Activated CD4-positive, alpha-beta memory T cell treated with anti-CD3 and anti-CD28 coated beads, Interleukin-2, amount 10 ng/mL, durations not matched to agents 7 days and 5 days (primary cell): ENCODE results near the gene RAPGEF3. TPM values are rescaled to one million over a fixed set of nuclear protein-coding genes. Genes with fewer than 3 reads are reported as not detected.

Experiments
- CTCF ChIA-PET: fragments of 350-600 bp; sonication (Branson Sonifier 250); formaldehyde crosslinking; loops from one replicate; lab custom pipeline; 2021; ENCODE audit warnings: antibody characterized with exemption, inconsistent platforms; lab: Charles Lee
- POLR2A ChIA-PET: fragments of 350-600 bp; sonication (Branson Sonifier 250); formaldehyde crosslinking; loops from one replicate; lab custom pipeline; 2021; ENCODE audit warnings: antibody characterized with exemption; lab: Charles Lee
- DNase-seq: peaks from one replicate; pipeline ENCODE4 v3.0.0-alpha.2; 2020
- H3K27ac Mint-ChIP-seq: one replicate; pipeline ENCODE4 v1.8.0; 2021; ENCODE audit warnings: mild to moderate bottlenecking, mixed read lengths
- H3K27me3 Mint-ChIP-seq: one replicate; pipeline ENCODE4 v1.8.0; 2021; ENCODE audit warnings: mixed read lengths
- H3K36me3 Mint-ChIP-seq: one replicate; pipeline ENCODE4 v1.8.0; 2021; ENCODE audit warnings: low read depth, mixed read lengths
- H3K4me1 Mint-ChIP-seq: one replicate; pipeline ENCODE4 v1.8.0; 2021; ENCODE audit warnings: mixed read lengths
- H3K4me3 Mint-ChIP-seq: one replicate; pipeline ENCODE4 v1.8.0; 2021; ENCODE audit warnings: mild to moderate bottlenecking, mixed read lengths
- H3K9me3 Mint-ChIP-seq: one replicate; pipeline ENCODE4 v1.8.0; 2021; ENCODE audit warnings: mixed read lengths
- total RNA-seq, 2 experiments: library from RNA; stranded (reverse); gene quantifications; one replicate each; pipeline ENCODE4 v1.2.3, GENCODE V29; 2021

RAPGEF3 gene
- total RNA-seq, 2 experiments from 2014 or later, result 1.4 to 1.6 TPM

DNA sequence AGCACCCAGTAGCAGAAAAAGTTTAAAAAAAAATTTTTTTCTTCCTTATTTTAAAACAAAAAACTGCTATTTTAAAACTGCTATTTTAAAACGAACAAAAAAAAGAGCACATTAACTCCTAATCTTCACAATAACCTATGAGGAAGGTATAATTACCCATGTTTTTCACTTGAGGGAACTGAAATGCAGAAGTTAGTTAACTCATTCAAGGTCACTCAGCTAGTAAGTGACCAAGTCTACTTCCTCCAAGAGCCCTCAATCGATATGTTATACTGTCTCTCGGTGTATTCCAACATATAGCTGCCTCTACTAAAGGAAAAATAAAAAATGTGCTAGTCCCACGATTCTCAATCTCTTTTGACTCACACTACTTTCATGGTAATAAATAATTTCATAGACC, 60.6 kb downstream of the RAPGEF3 start:
- POLR2A ChIA-PET, result interaction anchor here (0.6 kb wide), 1 partner anchor 8 kb away, joined by 4 read pairs; no protein-coding TSS in a partner anchor
- Mint-ChIP-seq H3K9me3 (no peaks in the 10 kb centered on the region), H3K36me3 (peaks cover 42% of the 10 kb centered on the region)

DNA sequence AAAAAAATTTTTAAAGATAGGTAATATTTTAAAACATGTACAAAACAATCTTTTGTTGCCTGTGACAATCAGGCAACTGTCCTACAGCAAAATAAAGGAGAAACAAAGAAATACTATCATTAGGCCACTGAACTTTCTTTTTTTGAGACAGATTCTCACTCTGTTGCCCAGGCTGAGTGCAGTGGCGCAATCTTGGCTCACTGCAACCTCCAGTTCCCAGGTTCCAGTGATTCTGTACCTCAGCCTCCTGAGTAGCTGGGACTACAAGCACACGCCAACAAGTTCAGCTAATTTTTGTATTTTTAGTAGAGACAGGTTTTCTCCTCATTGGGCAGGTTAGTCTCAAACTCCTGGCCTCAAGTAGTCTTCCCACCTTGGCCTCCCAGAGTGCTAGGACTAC, 69.5 kb downstream of the RAPGEF3 start:
- peaks cover 35% of the 10 kb centered on the region for H3K36me3 Mint-ChIP-seq
- ChIA-PET CTCF (interaction anchor here (1.1 kb wide), 1 partner anchor 54 kb away, joined by 3 read pairs; no protein-coding TSS in a partner anchor), POLR2A (interaction anchor here (1.6 kb wide), 1 partner anchor 24 kb away, joined by 3 read pairs; no protein-coding TSS in a partner anchor)
- no peak for DNase-seq
- H3K9me3 Mint-ChIP-seq, result no peaks in the 10 kb centered on the region
- no peak overlapping the region for H3K27ac Mint-ChIP-seq
- H3K4me3 Mint-ChIP-seq, result no peak overlapping the region
- H3K4me1 Mint-ChIP-seq, result no peaks in the 10 kb centered on the region
- H3K27me3 Mint-ChIP-seq, result no peaks in the 10 kb centered on the region

More for the DNA sequence above, 60.6 kb downstream of the RAPGEF3 start:
- H3K4me3 Mint-ChIP-seq, result no peak overlapping the region
- no peaks in the 10 kb centered on the region for H3K27me3 Mint-ChIP-seq
- CTCF ChIA-PET, result no interaction called here
- peaks cover 7% of the 10 kb centered on the region for H3K4me1 Mint-ChIP-seq
- no peak for DNase-seq
- no peak overlapping the region for H3K27ac Mint-ChIP-seq

- ChIA-PET POLR2A (no interaction called here), CTCF (interaction anchor here (1.1 to 2.9 kb wide), 7 partner anchors 8 to 655 kb away, joined by 3 to 29 read pairs (median 5); partner anchors contain the start of gene RPAP3)
- H3K27ac Mint-ChIP-seq, result no peak overlapping the region
- DNase-seq, result no peak
- H3K9me3 Mint-ChIP-seq, result no peaks in the 10 kb centered on the region
- H3K4me1 Mint-ChIP-seq, result no peaks in the 10 kb centered on the region
- H3K4me3 Mint-ChIP-seq, result no peak overlapping the region
- peaks cover 32% of the 10 kb centered on the region for H3K36me3 Mint-ChIP-seq
- H3K27me3 Mint-ChIP-seq, result no peaks in the 10 kb centered on the region
Measured at GRCh38 chr12:47687636-47688035, 71.0 kb downstream of the RAPGEF3 start.

DNA sequence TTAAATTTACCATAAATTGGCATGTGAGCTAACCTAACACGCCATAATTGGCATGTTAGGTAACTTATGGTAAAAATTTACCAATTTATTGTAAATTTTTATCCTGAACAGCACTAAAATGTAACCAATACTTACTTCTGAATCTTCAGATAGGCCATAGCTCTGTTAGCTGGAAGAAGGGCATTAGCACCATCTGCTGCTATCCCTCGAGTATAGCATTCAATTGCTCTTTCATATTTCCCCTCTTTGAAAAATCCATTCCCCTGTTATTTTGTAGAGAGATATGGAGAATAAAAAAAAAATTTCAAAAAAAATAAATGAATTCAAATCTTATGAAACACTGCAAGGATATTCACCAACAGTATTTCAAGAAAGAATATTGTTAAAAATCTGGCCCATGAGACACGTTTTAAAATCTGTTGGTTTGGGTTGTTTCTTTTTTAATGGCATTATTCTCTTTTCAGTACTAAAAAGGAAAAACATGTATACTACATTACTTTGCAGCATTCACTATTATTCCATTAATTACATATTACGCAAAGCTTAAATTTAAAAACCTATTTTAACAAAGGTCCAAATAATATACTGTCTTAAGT, 71.9 kb downstream of the RAPGEF3 start:
- no peak overlapping the region for H3K4me3 Mint-ChIP-seq
- POLR2A ChIA-PET, result no interaction called here
- H3K9me3 Mint-ChIP-seq, result no peaks in the 10 kb centered on the region
- no peaks in the 10 kb centered on the region for H3K4me1 Mint-ChIP-seq
- CTCF ChIA-PET, result interaction anchor here (0.8 to 2.9 kb wide), 10 partner anchors 9 to 654 kb away, joined by 3 to 29 read pairs (median 4); partner anchors contain the start of gene RPAP3
- no peak for DNase-seq
- H3K27ac Mint-ChIP-seq, result no peak overlapping the region
- peaks cover 27% of the 10 kb centered on the region for H3K36me3 Mint-ChIP-seq
- H3K27me3 Mint-ChIP-seq, result no peaks in the 10 kb centered on the region

Other genes with a start within 250 kb of the RAPGEF3 start
- 10 to 100 TPM; 38.4 to 40.7 TPM for gene RPAP3, start 52.9 kb downstream of the RAPGEF3 start, total RNA-seq
- not detected for gene ENDOU, start 33.4 kb downstream of the RAPGEF3 start, total RNA-seq
- gene SLC48A1, start 14.4 kb upstream of the RAPGEF3 start, total RNA-seq, result 10 to 100 TPM; 19.4 to 22.6 TPM
- 100 to 1,000 TPM; 315 to 328 TPM for gene HDAC7, start 61.0 kb upstream of the RAPGEF3 start, total RNA-seq
- 10 to 100 TPM; 62.9 to 65.5 TPM for gene VDR, start 146.1 kb upstream of the RAPGEF3 start, total RNA-seq
- 100 to 1,000 TPM; 139 to 141 TPM for gene TMEM106C, start 204.7 kb upstream of the RAPGEF3 start, total RNA-seq
- not detected for gene COL2A1, start 245.6 kb upstream of the RAPGEF3 start, total RNA-seq